Heart left ventricle (tissue), 16 donors: ENCODE results near the gene CSNK2A2. TPM values are rescaled to one million over a fixed set of nuclear protein-coding genes. Genes with fewer than 3 reads are reported as not detected.
A peak's percentile ranks its signal among the peaks of the same experiment; 100 is the strongest.

Experiments used
- ATAC-seq, 4 donors: fragments of 200-7000 bp; cut with Tn5 transposase; one replicate each; pipeline ENCODE4 v1.9.1; 2020 to 2022; ENCODE audit warnings: moderate library complexity in 4 of 4, mild to moderate bottlenecking in 3 of 4, moderate number of reproducible peaks in 1 of 4
- DNase-seq, 5 donors: peaks; one replicate each; pipeline ENCODE4 v3.0.0-alpha.2; 2020
- H3K27ac ChIP-seq, 12 donors: fragments of 200-600 bp; sonication (generic) in 4 of 12; one replicate each; pipeline versions ENCODE4 v1.5.0 to v1.8.0; 2016 to 2022; ENCODE audit warnings: mild to moderate bottlenecking in 2 of 12
- H3K27me3 ChIP-seq, 9 donors: fragments of 200-600 bp; sonication (generic) in 2 of 9; one replicate each; pipeline versions ENCODE4 v1.5.1 to v1.8.0; 2016 to 2022; ENCODE audit warnings: mild to moderate bottlenecking in 3 of 9
- H3K36me3 ChIP-seq, 9 donors: fragments of 200-600 bp; sonication (generic) in 2 of 9; one replicate each; pipeline versions ENCODE4 v1.5.0 to v1.8.0; 2018 to 2022; ENCODE audit warnings: mild to moderate bottlenecking in 2 of 9
- H3K4me1 ChIP-seq, 12 donors: fragments of 200-600 bp; sonication (generic) in 4 of 12; one replicate each; pipeline versions ENCODE4 v1.5.0 to v1.8.0; 2016 to 2022; ENCODE audit warnings: mild to moderate bottlenecking in 3 of 12
- H3K4me3 ChIP-seq, 12 donors: fragments of 200-600 bp; sonication (generic) in 4 of 12; one replicate each; pipeline versions ENCODE4 v1.5.0 to v1.8.0; 2017 to 2022; ENCODE audit warnings: mild to moderate bottlenecking in 9 of 12, moderate library complexity in 4 of 12
- H3K9me3 ChIP-seq, 12 donors: fragments of 200-600 bp; sonication (generic) in 4 of 12; one replicate each; pipeline versions ENCODE4 v1.5.0 to v1.8.0; 2016 to 2022; ENCODE audit warnings: mild to moderate bottlenecking in 1 of 12
- POLR2A ChIP-seq, 2 donors: fragments of 450-650 bp; IDR thresholded peaks; one replicate each; pipeline ENCODE4 v1.6.1; 2017; ENCODE audit warnings: antibody characterized with exemption in 2 of 2, mild to moderate bottlenecking in 2 of 2, moderate library complexity in 2 of 2
- WGBS, 4 donors: extraction: QIAGEN DNeasy Blood & Tissue Kit in 2 of 4; methylation state at CpG; one replicate each; pipeline versions ENCODE4 v1.1.5 to v1.1.7; 2013 to 2018; 5-methylcytosine and 5-hydroxymethylcytosine counted together
- intact Hi-C, 10 donors: fragments of 100-400 bp; cut with DNase I; formaldehyde crosslinking; loops; one replicate each; pipeline versions ENCODE4 v1.11.1 to v1.14.2; 2022
- polyA plus RNA-seq, 2 donors: library from polyadenylated mRNA; stranded (reverse); fragments of 200-250 nt; gene quantifications; one replicate each; pipeline ENCODE4 v1.2.3, GENCODE V29; 2013
- total RNA-seq, 9 donors: library from RNA; depleted of rRNA in 2 of 9; stranded (reverse); fragments of >200 nt in 2 of 9; fragmentation: NEBNext Ultra II Directional in 3 of 9; extraction: Animal tissue kit (Norgen Biotek cat#: 25700) in 3 of 9; gene quantifications; one replicate each; pipeline versions ENCODE4 v1.1.0 to v1.2.4, GENCODE V29; 2016 to 2023
- TF ChIP-seq, protein P1 (sequence below), 12 donors: fragments of 200-600 bp; sonication (generic) in 4 of 12; IDR thresholded peaks; one replicate each; pipeline versions ENCODE4 v1.5.0 to v1.8.0; 2018 to 2022; ENCODE audit warnings: antibody characterized with exemption in 12 of 12, mild to moderate bottlenecking in 5 of 12
- donor health status: ischemic (EF 13 %, LVEDD 7.1; RV severe dilation, severe dysfunction).
- donor health status: healthy with polysubstance abuse.
- donor health status: DM: no; HTN: yes; CAD: no.
- donor health status: DM: no; HTN: no; CAD: no.
- donor health status: ischemic (EF 25% LVEDD 6.9; RV normal size, moderate dysfunction).
- donor health status: ischemic (EF 25% LVEDD 5.7; RV mildly dilated, moderate dysfunction).
- donor health status: healthy.
- donor health status: DM: yes; HTN: yes; CAD: no.
- donor health status: ischemic (EF 35%, LVEDD 5.7; RV mildly dilated, moderate dysfunction).
- donor health status: nonischemic (EF 11% LVEDD 7.7; RV severe dilation, severe dysfunction).
- donor health status: DM: yes; HTN: yes; CAD: no.
- donor health status: PGD.
- donor health status: ischemic (EF 29% LVEDD 5.4; RV normal size, mild dysfunction).
- donor health status: nonischemic (EF 23%, LVEDD 6.1; RV moderate dilation, normal function).

CSNK2A2 gene
- total and polyA plus RNA-seq, 11 donors: 20.9 to 48.4 (median 36.4) TPM

DNA sequence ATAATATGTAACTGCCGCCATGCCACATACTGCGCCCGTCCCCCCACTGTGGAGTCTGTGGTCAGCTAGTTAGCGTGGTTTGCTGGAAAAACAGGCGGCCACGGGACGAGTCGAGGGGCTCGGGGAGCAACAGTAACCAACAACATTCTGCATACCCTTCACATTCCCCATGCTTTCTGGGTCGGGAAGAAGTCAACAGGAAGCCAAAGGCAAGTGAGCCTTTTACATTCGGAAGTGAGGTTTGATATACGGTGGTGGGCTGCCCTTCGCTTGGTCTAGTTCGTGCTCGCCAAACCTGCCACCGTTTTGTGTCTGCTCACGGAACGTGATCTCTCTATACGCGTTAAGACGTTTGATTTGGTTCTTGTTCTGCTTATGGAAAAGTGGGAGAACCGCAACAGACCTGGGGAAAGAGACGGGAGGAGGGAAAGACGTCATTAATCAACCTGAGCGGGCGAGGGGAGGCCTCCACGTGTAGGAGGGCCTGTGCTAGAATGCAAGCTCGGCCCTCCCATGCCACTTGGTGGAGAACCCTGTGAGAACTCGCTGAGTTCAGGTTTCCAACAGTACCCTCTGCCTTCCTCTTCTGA, 39.9 kb downstream of the CSNK2A2 start:
- intact Hi-C loops: no loop called here
- TF ChIP-seq POLR2A (IDR thresholded peaks at IDR 0.05): no peak
- TF ChIP-seq, protein P1, sequence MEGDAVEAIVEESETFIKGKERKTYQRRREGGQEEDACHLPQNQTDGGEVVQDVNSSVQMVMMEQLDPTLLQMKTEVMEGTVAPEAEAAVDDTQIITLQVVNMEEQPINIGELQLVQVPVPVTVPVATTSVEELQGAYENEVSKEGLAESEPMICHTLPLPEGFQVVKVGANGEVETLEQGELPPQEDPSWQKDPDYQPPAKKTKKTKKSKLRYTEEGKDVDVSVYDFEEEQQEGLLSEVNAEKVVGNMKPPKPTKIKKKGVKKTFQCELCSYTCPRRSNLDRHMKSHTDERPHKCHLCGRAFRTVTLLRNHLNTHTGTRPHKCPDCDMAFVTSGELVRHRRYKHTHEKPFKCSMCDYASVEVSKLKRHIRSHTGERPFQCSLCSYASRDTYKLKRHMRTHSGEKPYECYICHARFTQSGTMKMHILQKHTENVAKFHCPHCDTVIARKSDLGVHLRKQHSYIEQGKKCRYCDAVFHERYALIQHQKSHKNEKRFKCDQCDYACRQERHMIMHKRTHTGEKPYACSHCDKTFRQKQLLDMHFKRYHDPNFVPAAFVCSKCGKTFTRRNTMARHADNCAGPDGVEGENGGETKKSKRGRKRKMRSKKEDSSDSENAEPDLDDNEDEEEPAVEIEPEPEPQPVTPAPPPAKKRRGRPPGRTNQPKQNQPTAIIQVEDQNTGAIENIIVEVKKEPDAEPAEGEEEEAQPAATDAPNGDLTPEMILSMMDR (IDR thresholded peaks at IDR 0.05): no peak

DNA sequence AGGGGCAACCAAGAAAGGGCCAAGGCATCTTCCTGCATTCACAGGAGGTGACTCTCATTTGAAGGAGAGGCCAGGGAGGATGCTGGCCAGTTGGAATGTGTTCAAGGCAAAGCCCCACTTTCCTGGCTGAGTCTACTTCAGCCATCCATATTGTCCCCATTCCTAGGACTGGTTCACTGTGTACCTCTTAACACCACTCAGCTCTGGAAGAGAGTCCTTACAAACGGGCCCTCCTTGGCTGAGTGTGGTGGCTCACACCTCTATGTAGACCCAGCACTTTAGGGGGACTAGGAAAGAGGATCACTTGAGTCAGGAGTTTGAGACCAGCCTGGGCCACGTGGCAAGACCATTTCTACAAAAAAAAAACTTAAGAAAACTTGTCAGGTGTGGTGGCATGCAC, 40.7 kb downstream of the CSNK2A2 start:
- intact Hi-C loops: no loop called here
- peak in 1 of 4 donors; percentile 29 for ATAC-seq
- H3K27me3 ChIP-seq: no peaks in the 10 kb centered on the region
- no peak overlapping the region for H3K27ac ChIP-seq
- no peak for DNase-seq
- 89 to 93% (median 92%) methylated on average over 2 of the region's 2 CpGs for WGBS, 4 donors
- H3K9me3 ChIP-seq: no peaks in the 10 kb centered on the region
- H3K4me3 ChIP-seq: no peak overlapping the region
- TF ChIP-seq, protein P1 (IDR thresholded peaks at IDR 0.05): no peak
- TF ChIP-seq POLR2A (IDR thresholded peaks at IDR 0.05): no peak
- peaks cover 0 to 49% (median 39%) of the 10 kb centered on the region in 9 donors for H3K36me3 ChIP-seq
- H3K4me1 ChIP-seq: no peaks in the 10 kb centered on the region

More for the DNA sequence above, 39.9 kb downstream of the CSNK2A2 start:
- H3K4me1 ChIP-seq: no peaks in the 10 kb centered on the region
- H3K27me3 ChIP-seq: no peaks in the 10 kb centered on the region
- H3K36me3 ChIP-seq: peaks cover 0 to 57% (median 47%) of the 10 kb centered on the region in 9 donors
- no peak for ATAC-seq
- H3K4me3 ChIP-seq: no peak overlapping the region
- H3K9me3 ChIP-seq: no peaks in the 10 kb centered on the region
- no peak overlapping the region for H3K27ac ChIP-seq
- WGBS, 4 donors: 83 to 88% (median 87%) methylated on average over 29 of the region's 29 CpGs
- no peak for DNase-seq

- DNase-seq (no peak), ATAC-seq (no peak)
- Histone ChIP-seq H3K27me3 (no peaks in the 10 kb centered on the region), H3K9me3 (no peaks in the 10 kb centered on the region), H3K4me3 (no peak overlapping the region), H3K36me3 (peaks cover 0 to 35% (median 25%) of the 10 kb centered on the region in 9 donors), H3K4me1 (no peaks in the 10 kb centered on the region), H3K27ac (no peak overlapping the region)
- WGBS, 4 donors: 66 to 78% (median 76%) methylated on average over 2 of the region's 2 CpGs
- no peak for TF ChIP-seq POLR2A (IDR thresholded peaks at IDR 0.05)
- TF ChIP-seq, protein P1 (IDR thresholded peaks at IDR 0.05): no peak
- intact Hi-C loops: no loop called here
Measured at GRCh38 chr16:58155839-58156238, 42.1 kb downstream of the CSNK2A2 start.

DNA sequence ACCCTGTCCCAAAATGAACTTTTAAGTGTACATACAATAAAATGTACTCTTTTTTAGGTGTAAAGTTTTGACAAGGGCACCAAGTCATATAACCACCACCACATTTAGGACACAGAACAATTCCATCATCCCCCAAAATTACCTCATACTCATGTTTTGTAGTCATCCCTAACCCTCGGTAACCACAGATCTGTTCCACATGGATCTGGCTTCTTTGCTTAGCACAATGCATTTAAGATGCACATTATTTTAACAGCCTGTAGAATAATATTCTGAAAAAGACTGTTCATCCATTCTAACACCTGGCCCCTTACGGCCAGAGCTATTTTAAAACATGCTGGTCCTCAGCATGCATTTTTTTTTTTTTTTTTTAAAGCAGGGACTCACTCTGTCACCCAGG, 43.6 kb downstream of the CSNK2A2 start:
- Histone ChIP-seq H3K9me3 (no peaks in the 10 kb centered on the region), H3K36me3 (peaks cover 0 to 20% (median 10%) of the 10 kb centered on the region in 9 donors), H3K27me3 (no peaks in the 10 kb centered on the region), H3K4me3 (no peak overlapping the region), H3K4me1 (no peaks in the 10 kb centered on the region), H3K27ac (no peak overlapping the region)
- TF ChIP-seq, protein P1 (IDR thresholded peaks at IDR 0.05): no peak
- no peak for ATAC-seq
- no peak for DNase-seq
- intact Hi-C loops: no loop called here
- 87 to 93% (median 90%) methylated on average over 2 of the region's 2 CpGs for WGBS, 4 donors
